Mammary epithelial cell (primary cell): ENCODE measurements around the gene PHLDA2.

Source experiments
- CTCF ChIP-seq, 2 donors: IDR thresholded peaks in 1 of 2; conservative IDR thresholded peaks in 1 of 2; 2 replicates each; pipeline ENCODE4 v1.5.1; 2011 to 2012; ENCODE audit warnings: inconsistent platforms in 2 of 2, low read length in 2 of 2, mild to moderate bottlenecking in 2 of 2, control low read depth in 1 of 2, low read depth in 1 of 2; ENCODE audit not compliant: insufficient read depth in 1 of 2; ENCODE audit errors: extremely low read depth in 1 of 2
- EZH2 ChIP-seq: IDR thresholded peaks from 2 replicates; pipeline ENCODE4 v1.6.1; 2012; ENCODE audit warnings: low read length, inconsistent platforms, borderline replicate concordance

- TF ChIP-seq CTCF (conservative IDR thresholded peaks at IDR 0.05 in 1 of 2, IDR thresholded peaks at IDR 0.05 in 1 of 2; ENCODE audit: extremely low read depth in 1 of 2, insufficient read depth in 1 of 2, low read depth in 1 of 2, low read length in 2 of 2) (peak in 1 of 2 donors; percentile 42), EZH2 (no peak)
Observed at GRCh38 chr11:2892967-2893528, 36.2 kb downstream of the PHLDA2 start.
